ENCODE measurements around the gene SLC16A6.

DNA sequence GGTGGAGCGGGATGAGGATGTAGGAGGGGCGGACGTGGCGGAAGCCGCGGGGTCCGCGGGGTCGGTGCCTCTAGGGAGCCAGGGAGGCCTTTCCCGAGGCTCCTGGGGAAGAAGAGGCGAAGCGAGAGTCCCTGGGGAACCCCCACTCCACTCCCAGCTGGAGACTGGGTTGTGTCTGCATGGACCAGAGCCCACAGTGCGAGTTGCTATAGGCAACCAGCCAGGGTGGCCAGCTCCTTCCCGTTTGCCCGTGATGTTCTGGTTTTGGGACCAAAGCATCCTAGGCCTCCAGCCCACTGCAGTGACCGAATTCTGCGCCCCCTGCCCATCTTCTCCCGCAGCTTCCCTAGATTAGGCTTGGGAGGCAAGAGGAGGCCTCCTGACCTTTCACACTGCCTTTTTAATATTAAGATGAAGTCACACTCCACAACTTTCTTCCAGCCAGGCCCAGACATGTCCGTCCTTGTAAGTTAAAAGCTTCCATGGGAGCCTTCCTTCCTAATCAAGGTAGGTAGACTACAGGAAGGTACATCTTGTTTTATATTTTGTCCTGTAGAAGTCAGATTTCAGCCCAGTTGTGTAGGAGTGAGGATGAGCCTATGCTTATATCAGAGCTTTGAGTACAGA, 42.6 kb downstream of the SLC16A6 start:
- no peak for TF ChIP-seq CTCF (IDR thresholded peaks at IDR 0.05)
- no peak for TF ChIP-seq REST (IDR thresholded peaks at IDR 0.05; ENCODE audit: low read depth, low read length)
- no peak for TF ChIP-seq POLR2AphosphoS5 (IDR thresholded peaks at IDR 0.05; ENCODE audit: low read depth, low read length)
